GM19372 (cell line): ENCODE measurements around the gene CPLANE1.

ENCODE experiments used
- ATAC-seq: cut with Tn5 transposase; IDR thresholded peaks from one replicate; pipeline ENCODE4 v1.9.1; 2021; ENCODE audit warnings: mild to moderate bottlenecking, low read depth, moderate library complexity; ENCODE audit not compliant: unreplicated experiment

The CPLANE1 gene

DNA sequence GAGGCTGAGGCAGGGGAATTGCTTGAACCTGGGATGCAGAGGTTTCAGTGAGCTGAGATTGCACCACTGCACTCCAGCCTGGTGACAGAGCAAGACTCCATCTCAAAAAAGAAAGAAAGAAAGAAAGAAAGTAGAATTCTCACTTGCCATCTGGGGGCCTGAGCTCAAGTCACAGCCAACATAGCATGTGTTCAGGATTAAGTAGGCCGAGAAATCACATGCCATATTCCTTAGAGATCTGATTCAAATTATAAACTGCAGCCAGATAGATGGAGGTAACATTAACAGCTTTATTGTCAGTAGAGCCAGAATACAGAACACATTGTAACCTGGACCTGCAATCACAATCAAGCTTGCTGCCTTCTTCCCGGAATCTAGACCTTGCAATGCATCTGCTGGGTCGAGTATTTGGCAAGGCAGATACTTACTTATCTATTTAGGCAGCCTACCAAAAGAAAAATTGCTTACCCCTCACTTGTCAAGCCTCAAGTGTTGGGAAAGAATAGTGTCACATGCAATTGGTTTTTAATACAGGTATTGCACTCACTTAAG lies 173.7 kb downstream of the CPLANE1 start:
- ATAC-seq: no peak

DNA sequence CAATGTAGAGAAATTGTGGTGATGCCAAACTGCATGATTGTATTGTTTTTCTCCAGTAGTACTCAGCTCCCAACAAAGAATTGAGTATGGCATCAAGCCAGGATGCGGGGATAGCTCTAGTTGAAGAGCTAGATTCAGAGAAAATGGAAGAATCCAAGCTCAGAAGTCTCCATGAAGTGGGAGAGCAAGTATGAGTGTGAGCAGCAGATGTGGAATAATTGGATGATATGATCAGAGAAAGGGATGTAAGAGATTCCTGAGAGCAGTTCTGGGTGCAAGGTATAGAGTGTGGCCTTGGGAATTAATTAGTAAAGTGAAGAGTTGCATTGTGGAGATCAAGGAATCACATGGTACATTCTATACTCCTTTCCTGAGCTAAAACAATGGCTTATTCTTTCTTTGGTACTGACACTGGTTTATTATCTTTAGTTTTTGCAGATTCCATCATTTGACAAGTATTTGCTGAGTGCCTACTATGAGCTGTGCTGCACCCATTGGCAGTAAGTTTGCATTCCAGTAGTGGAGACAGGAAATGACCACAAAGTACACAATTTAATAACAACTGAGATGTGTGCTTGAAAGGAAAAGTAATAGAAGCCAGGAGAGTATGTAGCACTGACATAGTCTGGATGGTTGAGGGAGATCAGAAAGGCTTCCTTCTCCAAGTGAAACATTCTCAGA lies 177.1 kb downstream of the CPLANE1 start:
- ATAC-seq: no peak

DNA sequence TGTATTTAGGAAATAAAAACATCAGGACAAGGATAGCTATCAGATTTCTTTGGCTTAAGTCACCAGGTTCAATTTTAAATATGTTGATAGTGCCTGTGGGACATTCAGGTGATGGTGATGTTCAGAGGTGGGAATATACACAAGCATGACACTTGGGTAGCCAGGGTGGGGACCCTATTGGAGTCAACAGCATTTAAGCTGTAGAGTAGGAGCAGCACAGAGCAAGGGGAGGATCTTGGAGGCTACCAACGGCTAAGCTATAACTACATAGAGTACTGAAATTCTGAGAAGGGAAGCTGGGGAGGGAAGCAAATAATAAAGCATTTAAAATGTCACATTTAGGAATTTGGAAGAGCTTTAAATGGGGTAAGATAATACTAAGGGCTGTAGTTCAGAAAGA lies 177.7 kb downstream of the CPLANE1 start:
- ATAC-seq: no peak

DNA sequence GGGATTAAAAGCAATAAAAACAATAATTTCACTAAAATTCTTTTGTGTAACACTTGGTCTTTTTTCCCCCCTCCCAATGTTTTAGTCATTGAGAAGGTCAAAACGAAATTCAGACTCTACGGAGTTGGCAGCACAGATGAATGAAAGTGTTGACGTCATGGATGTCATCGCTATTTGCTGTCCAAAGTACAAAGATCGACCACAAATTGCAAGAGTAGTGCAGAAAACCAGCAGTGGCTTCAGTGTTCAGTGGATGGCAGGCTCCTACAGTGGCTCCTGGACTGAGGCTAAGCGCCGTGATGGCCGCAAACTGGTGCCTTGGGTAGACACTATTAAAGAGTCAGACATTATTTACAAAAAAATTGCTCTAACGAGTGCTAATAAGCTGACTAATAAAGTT lies 184.7 kb downstream of the CPLANE1 start:
- no peak for ATAC-seq

DNA sequence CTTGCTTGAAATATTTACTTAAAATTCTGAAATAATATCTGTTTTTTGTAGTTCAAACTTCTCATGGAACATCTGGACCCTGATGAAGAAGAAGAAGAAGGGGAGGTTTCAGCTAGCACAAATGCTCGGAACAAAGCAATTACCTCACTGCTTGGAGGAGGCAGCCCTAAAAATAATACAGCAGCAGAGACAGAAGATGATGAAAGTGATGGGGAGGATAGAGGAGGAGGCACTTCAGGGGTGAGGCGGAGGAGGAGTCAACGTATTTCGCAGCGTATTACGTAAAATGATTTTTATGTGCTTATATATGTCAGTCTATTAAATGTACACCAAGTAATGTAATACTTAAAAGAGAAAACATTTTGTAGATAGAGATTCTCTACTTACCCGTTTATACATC lies 185.4 kb downstream of the CPLANE1 start:
- no peak for ATAC-seq

DNA sequence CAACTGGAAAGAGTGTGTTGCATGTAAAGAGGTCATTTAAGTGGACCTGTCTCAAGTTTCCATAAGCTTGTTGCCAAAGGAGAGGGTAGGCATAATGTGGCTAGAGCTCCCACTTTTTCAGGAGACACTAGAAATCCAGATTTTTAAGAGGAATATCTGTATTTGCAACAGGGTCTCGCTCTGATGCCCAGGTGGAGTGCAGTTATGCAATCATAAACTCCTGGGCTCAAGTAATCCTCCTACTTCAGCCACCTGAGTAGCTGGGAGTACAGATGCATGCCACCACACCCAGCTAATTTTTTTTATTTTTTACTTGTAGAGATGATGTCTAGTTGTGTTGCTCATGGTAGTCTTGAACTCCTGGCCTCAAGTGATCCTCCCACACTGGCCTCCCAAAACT lies 189.1 kb downstream of the CPLANE1 start:
- no peak for ATAC-seq

DNA sequence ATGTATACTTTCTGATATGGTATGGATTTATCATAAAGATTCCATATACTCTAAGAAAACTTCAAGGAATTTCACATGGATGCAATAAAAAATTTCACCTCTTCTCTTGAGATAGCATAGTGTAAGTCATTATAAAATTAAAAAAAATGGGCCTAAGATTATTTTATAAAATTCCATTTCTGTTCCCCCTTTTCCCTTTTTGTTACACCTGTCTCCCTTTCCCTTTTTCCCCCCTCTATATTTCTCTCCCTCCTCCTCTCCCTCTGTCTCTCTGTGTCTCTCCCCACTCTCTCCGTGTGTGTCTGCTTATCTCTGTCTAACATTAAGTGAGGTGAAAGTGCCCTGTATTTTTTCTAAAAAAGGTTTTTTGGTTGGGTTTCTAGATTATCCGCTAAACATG lies 192.4 kb downstream of the CPLANE1 start:
- ATAC-seq: no peak
